HEK293 (cell line): ENCODE results near the gene ORC4.

Experiments used
- ATF2 ChIP-seq: fragments of 450-650 bp; formaldehyde crosslinking; IDR thresholded peaks from 2 replicates; pipeline ENCODE4 v1.5.1; 2016; ENCODE audit warnings: missing biosample characterization, missing genetic modification characterization, low read depth
- GLI4 ChIP-seq: fragments of 450-650 bp; formaldehyde crosslinking; IDR thresholded peaks from 2 replicates; pipeline ENCODE4 v1.5.1; 2016; ENCODE audit warnings: missing biosample characterization, missing genetic modification characterization
- KLF7 ChIP-seq: fragments of 450-650 bp; formaldehyde crosslinking; IDR thresholded peaks from 2 replicates; pipeline ENCODE4 v1.5.1; 2016; ENCODE audit warnings: missing biosample characterization, missing genetic modification characterization, borderline replicate concordance
- SCRT2 ChIP-seq: fragments of 450-650 bp; formaldehyde crosslinking; IDR thresholded peaks from 2 replicates; pipeline ENCODE4 v1.5.1; 2016; ENCODE audit warnings: missing biosample characterization, missing genetic modification characterization
- ZBTB17 ChIP-seq: fragments of 450-650 bp; formaldehyde crosslinking; IDR thresholded peaks from 2 replicates; pipeline ENCODE4 v1.5.1; 2016; ENCODE audit warnings: missing biosample characterization, missing genetic modification characterization
- ZNF146 ChIP-seq: fragments of 450-650 bp; formaldehyde crosslinking; IDR thresholded peaks from 2 replicates; pipeline ENCODE4 v1.5.1; 2016; ENCODE audit warnings: missing biosample characterization, missing genetic modification characterization
- ZNF18 ChIP-seq: fragments of 450-650 bp; formaldehyde crosslinking; IDR thresholded peaks from 2 replicates; pipeline ENCODE4 v1.5.1; 2016; ENCODE audit warnings: missing biosample characterization, missing genetic modification characterization
- ZNF354C ChIP-seq: fragments of 450-650 bp; formaldehyde crosslinking; IDR thresholded peaks from 2 replicates; pipeline ENCODE4 v1.5.1; 2016; ENCODE audit warnings: missing biosample characterization, missing genetic modification characterization, low read depth, borderline replicate concordance
- ZNF433 ChIP-seq: fragments of 450-650 bp; formaldehyde crosslinking; IDR thresholded peaks from 2 replicates; pipeline ENCODE4 v1.5.1; 2016; ENCODE audit warnings: missing biosample characterization, missing genetic modification characterization, low read depth
- ZNF530 ChIP-seq: fragments of 450-650 bp; formaldehyde crosslinking; IDR thresholded peaks from 2 replicates; pipeline ENCODE4 v1.5.1; 2016; ENCODE audit warnings: low read depth, missing biosample characterization, missing genetic modification characterization
- TF ChIP-seq, protein P1 (sequence below): fragments of 450-650 bp; formaldehyde crosslinking; IDR thresholded peaks from 2 replicates; pipeline ENCODE4 v1.5.0; 2017; ENCODE audit warnings: missing biosample characterization, missing genetic modification characterization, borderline replicate concordance
- TF ChIP-seq, protein P2 (sequence below): fragments of 450-650 bp; formaldehyde crosslinking; IDR thresholded peaks from 2 replicates; pipeline ENCODE4 v1.5.1; 2016; ENCODE audit warnings: missing biosample characterization, missing genetic modification characterization
- TF ChIP-seq, protein P3 (sequence below): fragments of 450-650 bp; formaldehyde crosslinking; IDR thresholded peaks from 2 replicates; pipeline ENCODE4 v1.5.1; 2016; ENCODE audit warnings: missing biosample characterization, missing genetic modification characterization
- TF ChIP-seq, protein P4 (sequence below): fragments of 450-650 bp; formaldehyde crosslinking; IDR thresholded peaks from 2 replicates; pipeline ENCODE4 v1.5.1; 2016; ENCODE audit warnings: missing biosample characterization, missing genetic modification characterization

GRCh38 chr2:147913701-147914480, 106.6 kb downstream of the ORC4 start:
- TF ChIP-seq ATF2 (tag by site-specific recombination): no peak
- TF ChIP-seq ZNF433: no peak
- TF ChIP-seq, protein P1, sequence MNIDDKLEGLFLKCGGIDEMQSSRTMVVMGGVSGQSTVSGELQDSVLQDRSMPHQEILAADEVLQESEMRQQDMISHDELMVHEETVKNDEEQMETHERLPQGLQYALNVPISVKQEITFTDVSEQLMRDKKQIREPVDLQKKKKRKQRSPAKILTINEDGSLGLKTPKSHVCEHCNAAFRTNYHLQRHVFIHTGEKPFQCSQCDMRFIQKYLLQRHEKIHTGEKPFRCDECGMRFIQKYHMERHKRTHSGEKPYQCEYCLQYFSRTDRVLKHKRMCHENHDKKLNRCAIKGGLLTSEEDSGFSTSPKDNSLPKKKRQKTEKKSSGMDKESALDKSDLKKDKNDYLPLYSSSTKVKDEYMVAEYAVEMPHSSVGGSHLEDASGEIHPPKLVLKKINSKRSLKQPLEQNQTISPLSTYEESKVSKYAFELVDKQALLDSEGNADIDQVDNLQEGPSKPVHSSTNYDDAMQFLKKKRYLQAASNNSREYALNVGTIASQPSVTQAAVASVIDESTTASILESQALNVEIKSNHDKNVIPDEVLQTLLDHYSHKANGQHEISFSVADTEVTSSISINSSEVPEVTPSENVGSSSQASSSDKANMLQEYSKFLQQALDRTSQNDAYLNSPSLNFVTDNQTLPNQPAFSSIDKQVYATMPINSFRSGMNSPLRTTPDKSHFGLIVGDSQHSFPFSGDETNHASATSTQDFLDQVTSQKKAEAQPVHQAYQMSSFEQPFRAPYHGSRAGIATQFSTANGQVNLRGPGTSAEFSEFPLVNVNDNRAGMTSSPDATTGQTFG (tag by site-specific recombination): no peak
- TF ChIP-seq, protein P2, sequence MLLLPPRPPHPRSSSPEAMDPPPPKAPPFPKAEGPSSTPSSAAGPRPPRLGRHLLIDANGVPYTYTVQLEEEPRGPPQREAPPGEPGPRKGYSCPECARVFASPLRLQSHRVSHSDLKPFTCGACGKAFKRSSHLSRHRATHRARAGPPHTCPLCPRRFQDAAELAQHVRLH (tag by site-specific recombination): no peak
- no peak for TF ChIP-seq ZNF530 (tag by site-specific recombination)
- TF ChIP-seq, protein P3, sequence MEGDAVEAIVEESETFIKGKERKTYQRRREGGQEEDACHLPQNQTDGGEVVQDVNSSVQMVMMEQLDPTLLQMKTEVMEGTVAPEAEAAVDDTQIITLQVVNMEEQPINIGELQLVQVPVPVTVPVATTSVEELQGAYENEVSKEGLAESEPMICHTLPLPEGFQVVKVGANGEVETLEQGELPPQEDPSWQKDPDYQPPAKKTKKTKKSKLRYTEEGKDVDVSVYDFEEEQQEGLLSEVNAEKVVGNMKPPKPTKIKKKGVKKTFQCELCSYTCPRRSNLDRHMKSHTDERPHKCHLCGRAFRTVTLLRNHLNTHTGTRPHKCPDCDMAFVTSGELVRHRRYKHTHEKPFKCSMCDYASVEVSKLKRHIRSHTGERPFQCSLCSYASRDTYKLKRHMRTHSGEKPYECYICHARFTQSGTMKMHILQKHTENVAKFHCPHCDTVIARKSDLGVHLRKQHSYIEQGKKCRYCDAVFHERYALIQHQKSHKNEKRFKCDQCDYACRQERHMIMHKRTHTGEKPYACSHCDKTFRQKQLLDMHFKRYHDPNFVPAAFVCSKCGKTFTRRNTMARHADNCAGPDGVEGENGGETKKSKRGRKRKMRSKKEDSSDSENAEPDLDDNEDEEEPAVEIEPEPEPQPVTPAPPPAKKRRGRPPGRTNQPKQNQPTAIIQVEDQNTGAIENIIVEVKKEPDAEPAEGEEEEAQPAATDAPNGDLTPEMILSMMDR: no peak
- no peak for TF ChIP-seq KLF7 (tag by site-specific recombination)
- TF ChIP-seq ZNF354C: no peak
- no peak for TF ChIP-seq ZNF146 (tag by site-specific recombination)
- TF ChIP-seq, protein P4, sequence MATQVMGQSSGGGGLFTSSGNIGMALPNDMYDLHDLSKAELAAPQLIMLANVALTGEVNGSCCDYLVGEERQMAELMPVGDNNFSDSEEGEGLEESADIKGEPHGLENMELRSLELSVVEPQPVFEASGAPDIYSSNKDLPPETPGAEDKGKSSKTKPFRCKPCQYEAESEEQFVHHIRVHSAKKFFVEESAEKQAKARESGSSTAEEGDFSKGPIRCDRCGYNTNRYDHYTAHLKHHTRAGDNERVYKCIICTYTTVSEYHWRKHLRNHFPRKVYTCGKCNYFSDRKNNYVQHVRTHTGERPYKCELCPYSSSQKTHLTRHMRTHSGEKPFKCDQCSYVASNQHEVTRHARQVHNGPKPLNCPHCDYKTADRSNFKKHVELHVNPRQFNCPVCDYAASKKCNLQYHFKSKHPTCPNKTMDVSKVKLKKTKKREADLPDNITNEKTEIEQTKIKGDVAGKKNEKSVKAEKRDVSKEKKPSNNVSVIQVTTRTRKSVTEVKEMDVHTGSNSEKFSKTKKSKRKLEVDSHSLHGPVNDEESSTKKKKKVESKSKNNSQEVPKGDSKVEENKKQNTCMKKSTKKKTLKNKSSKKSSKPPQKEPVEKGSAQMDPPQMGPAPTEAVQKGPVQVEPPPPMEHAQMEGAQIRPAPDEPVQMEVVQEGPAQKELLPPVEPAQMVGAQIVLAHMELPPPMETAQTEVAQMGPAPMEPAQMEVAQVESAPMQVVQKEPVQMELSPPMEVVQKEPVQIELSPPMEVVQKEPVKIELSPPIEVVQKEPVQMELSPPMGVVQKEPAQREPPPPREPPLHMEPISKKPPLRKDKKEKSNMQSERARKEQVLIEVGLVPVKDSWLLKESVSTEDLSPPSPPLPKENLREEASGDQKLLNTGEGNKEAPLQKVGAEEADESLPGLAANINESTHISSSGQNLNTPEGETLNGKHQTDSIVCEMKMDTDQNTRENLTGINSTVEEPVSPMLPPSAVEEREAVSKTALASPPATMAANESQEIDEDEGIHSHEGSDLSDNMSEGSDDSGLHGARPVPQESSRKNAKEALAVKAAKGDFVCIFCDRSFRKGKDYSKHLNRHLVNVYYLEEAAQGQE (tag by site-specific recombination): no peak
- TF ChIP-seq ZNF18 (tag by site-specific recombination): no peak
- no peak for TF ChIP-seq SCRT2
- TF ChIP-seq GLI4 (tag by site-specific recombination): no peak
- TF ChIP-seq ZBTB17 (tag by site-specific recombination): no peak
